HepG2 (cell line): ENCODE results near the gene HOXA1. TPM values are rescaled to one million over a fixed set of nuclear protein-coding genes. Genes with fewer than 3 reads are reported as not detected.

Experiments used
- ARID4A ChIP-seq: sonication (generic); formaldehyde crosslinking; IDR thresholded peaks from 2 replicates; pipeline ENCODE4 v1.5.0; 2020; ENCODE audit warnings: mild to moderate bottlenecking, missing genetic modification reagents, borderline replicate concordance
- ATF2 ChIP-seq: sonication (generic); formaldehyde crosslinking; IDR thresholded peaks from 2 replicates; pipeline ENCODE4 v1.4.0; 2020; ENCODE audit warnings: missing genetic modification reagents
- CHCHD3 ChIP-seq: sonication (generic); formaldehyde crosslinking; IDR thresholded peaks from 2 replicates; pipeline ENCODE4 v1.8.0; 2022; ENCODE audit warnings: mild to moderate bottlenecking, missing genetic modification reagents, moderate library complexity
- GABPB1 ChIP-seq: IDR thresholded peaks from 2 replicates; pipeline ENCODE4 v1.6.1; 2016; ENCODE audit warnings: mild to moderate bottlenecking, missing genetic modification reagents, moderate library complexity, missing compliant biosample characterization
- HOXD1 ChIP-seq: sonication (generic); formaldehyde crosslinking; IDR thresholded peaks from 2 replicates; pipeline ENCODE4 v1.5.0; 2020; ENCODE audit warnings: missing genetic modification reagents
- JUND ChIP-seq: sonication (generic); formaldehyde crosslinking; IDR thresholded peaks from 2 replicates; pipeline ENCODE4 v1.8.0; 2022; ENCODE audit warnings: mild to moderate bottlenecking, missing genetic modification reagents
- MIXL1 ChIP-seq: IDR thresholded peaks from 2 replicates; pipeline ENCODE4 v1.6.1; 2016
- POLR2AphosphoS5 ChIP-seq: IDR thresholded peaks from 2 replicates; pipeline ENCODE4 v1.6.1; 2012; ENCODE audit warnings: low read depth, low read length
- RAD51 ChIP-seq: fragments of 450-650 bp; IDR thresholded peaks from 2 replicates; pipeline ENCODE4 v1.6.1; 2016; ENCODE audit warnings: borderline replicate concordance
- RFX3 ChIP-seq: IDR thresholded peaks from 2 replicates; pipeline ENCODE4 v1.6.1; 2016; ENCODE audit warnings: missing biosample characterization, missing genetic modification reagents
- SAP130 ChIP-seq: IDR thresholded peaks from 2 replicates; pipeline ENCODE4 v1.6.1; 2016; ENCODE audit warnings: low read depth
- SMC3 ChIP-seq: IDR thresholded peaks from 2 replicates; pipeline ENCODE4 v1.6.1; 2011; ENCODE audit warnings: low read length, improper control_type of control experiment
- SOX5 ChIP-seq: IDR thresholded peaks from 2 replicates; pipeline ENCODE4 v1.6.1; 2016; ENCODE audit warnings: borderline replicate concordance
- SRY ChIP-seq: sonication (generic); formaldehyde crosslinking; IDR thresholded peaks from 2 replicates; pipeline ENCODE4 v1.8.0; 2022; ENCODE audit warnings: mild to moderate bottlenecking, missing genetic modification reagents
- USF2 ChIP-seq, 2 experiments: sonication (generic) in 1 of 2; formaldehyde crosslinking in 1 of 2; IDR thresholded peaks; 2 replicates each; pipeline versions ENCODE4 v1.5.1 to v1.6.1; 2011 to 2020; ENCODE audit warnings: borderline replicate concordance in 1 of 2, low read depth in 1 of 2, low read length in 1 of 2, mild to moderate bottlenecking in 1 of 2, missing genetic modification reagents in 1 of 2, moderate library complexity in 1 of 2
- ZMYM2 ChIP-seq: sonication (generic); formaldehyde crosslinking; IDR thresholded peaks from 2 replicates; pipeline ENCODE4 v1.8.0; 2022; ENCODE audit warnings: mild to moderate bottlenecking, missing genetic modification reagents
- ZNF33B ChIP-seq: sonication (generic); formaldehyde crosslinking; IDR thresholded peaks from 2 replicates; pipeline ENCODE4 v1.5.1; 2020; ENCODE audit warnings: mild to moderate bottlenecking, missing genetic modification reagents
- polyA plus RNA-seq, 8 experiments: library from polyadenylated mRNA; depleted of rRNA in 3 of 8; stranded (reverse) in 7 of 8; unstranded in 1 of 8; fragments of >200 nt; fragmentation: Illumina TruSeq in 4 of 8; extraction: Trizol in 4 of 8; gene quantifications; 2 replicates each; pipeline versions ENCODE4 v1.2.1 to v1.2.3, GENCODE V29; 2011 to 2016; ENCODE audit warnings: low read depth in 4 of 8, missing spikeins in 1 of 8, mixed read lengths in 1 of 8; ENCODE audit not compliant: insufficient read depth in 1 of 8
- total RNA-seq, 5 experiments: library from RNA; depleted of rRNA; stranded (reverse); fragments of >200 nt; fragmentation: Illumina TruSeq; extraction: Trizol; gene quantifications; 2 replicates each; pipeline ENCODE4 v1.2.3, GENCODE V29; 2016; ENCODE audit warnings: low read depth in 1 of 5
- TF ChIP-seq, protein P1 (sequence below): sonication (generic); formaldehyde crosslinking; IDR thresholded peaks from 2 replicates; pipeline ENCODE4 v1.4.0; 2020; ENCODE audit warnings: missing genetic modification reagents

The HOXA1 gene
- total and polyA plus RNA-seq, 2 of the 13 experiments (the other 11 are each of a cell fraction or from before 2014, with no cell fraction given): 0.18 to 0.20 TPM

GRCh38 chr7:27095897-27096767 is at the start of gene HOXA1 (continued):
- TF ChIP-seq, protein P1, sequence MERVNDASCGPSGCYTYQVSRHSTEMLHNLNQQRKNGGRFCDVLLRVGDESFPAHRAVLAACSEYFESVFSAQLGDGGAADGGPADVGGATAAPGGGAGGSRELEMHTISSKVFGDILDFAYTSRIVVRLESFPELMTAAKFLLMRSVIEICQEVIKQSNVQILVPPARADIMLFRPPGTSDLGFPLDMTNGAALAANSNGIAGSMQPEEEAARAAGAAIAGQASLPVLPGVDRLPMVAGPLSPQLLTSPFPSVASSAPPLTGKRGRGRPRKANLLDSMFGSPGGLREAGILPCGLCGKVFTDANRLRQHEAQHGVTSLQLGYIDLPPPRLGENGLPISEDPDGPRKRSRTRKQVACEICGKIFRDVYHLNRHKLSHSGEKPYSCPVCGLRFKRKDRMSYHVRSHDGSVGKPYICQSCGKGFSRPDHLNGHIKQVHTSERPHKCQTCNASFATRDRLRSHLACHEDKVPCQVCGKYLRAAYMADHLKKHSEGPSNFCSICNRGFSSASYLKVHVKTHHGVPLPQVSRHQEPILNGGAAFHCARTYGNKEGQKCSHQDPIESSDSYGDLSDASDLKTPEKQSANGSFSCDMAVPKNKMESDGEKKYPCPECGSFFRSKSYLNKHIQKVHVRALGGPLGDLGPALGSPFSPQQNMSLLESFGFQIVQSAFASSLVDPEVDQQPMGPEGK (CRISPR knock-in tag): peak; percentile 74
- TF ChIP-seq RFX3 (CRISPR knock-in tag) (no peak), SOX5 (CRISPR knock-in tag) (no peak), GABPB1 (CRISPR knock-in tag) (peak; percentile 59; the same call in 1 of the 2 replicates), CHCHD3 (no peak), SMC3 (no peak), SRY (CRISPR knock-in tag) (no peak), ATF2 (CRISPR knock-in tag) (no peak), ZMYM2 (CRISPR knock-in tag) (0 out of 2 replicates have a peak, but pooled peaks have one; percentile 16), USF2 (IDR thresholded peaks at IDR 0.05; ENCODE audit: low read depth, low read length) (peak; percentile 76), USF2 (CRISPR knock-in tag; IDR thresholded peaks at IDR 0.05; ENCODE audit: borderline replicate concordance) (peak; percentile 71; the same call in 1 of the 2 replicates), POLR2AphosphoS5 (no peak), MIXL1 (CRISPR knock-in tag) (no peak), SAP130 (CRISPR knock-in tag) (peak; percentile 24; the same call in 1 of the 2 replicates), HOXD1 (CRISPR knock-in tag) (peak; percentile 25; the same call in 1 of the 2 replicates), RAD51 (no peak), ARID4A (CRISPR knock-in tag) (peak; percentile 41; the same call in 1 of the 2 replicates), ZNF33B (CRISPR knock-in tag) (no peak), JUND (CRISPR knock-in tag) (no peak)
